ENCODE data around the gene RGMA. TPM values are rescaled to one million over a fixed set of nuclear protein-coding genes. Genes with fewer than 3 reads are reported as not detected.

Gene RGMA
- total and polyA plus RNA-seq, 12 donors = 0.28 to 9.0 (median 3.3) TPM

GRCh38 chr15:93126148-93126547 lies 37.1 kb upstream of the RGMA start:
- no peaks in the 10 kb centered on the region for H3K27me3 ChIP-seq
- H3K36me3 ChIP-seq (replicated peaks in 1 of 2) = no peaks in the 10 kb centered on the region
- H3K9me3 ChIP-seq (replicated peaks in 1 of 3) = no peaks in the 10 kb centered on the region
- H3K27ac ChIP-seq = peak overlapping the region in 1 of 5 donors; percentile 31
- no peak for DNase-seq
- H3K4me3 ChIP-seq = no peak overlapping the region
- TF ChIP-seq POLR2A (IDR thresholded peaks at IDR 0.05) (no peak), CTCF (IDR thresholded peaks at IDR 0.05) (no peak)
- intact Hi-C loops (cut with DNase I) = no loop called here
- no peaks in the 10 kb centered on the region for H3K4me1 ChIP-seq (replicated peaks in 1 of 2)
- WGBS, 4 donors = 84 to 93% (median 89%) methylated on average over 3 of the region's 3 CpGs

GRCh38 chr15:93124126-93124525 lies 35.1 kb upstream of the RGMA start:
- 71 to 97% (median 82%) methylated on average over 3 to 4 of the region's 4 CpGs for WGBS, 4 donors
- Histone ChIP-seq H3K27me3 (no peaks in the 10 kb centered on the region), H3K4me3 (no peak overlapping the region), H3K4me1 (replicated peaks in 1 of 2) (no peaks in the 10 kb centered on the region), H3K27ac (no peak overlapping the region), H3K9me3 (replicated peaks in 1 of 3) (no peaks in the 10 kb centered on the region), H3K36me3 (replicated peaks in 1 of 2) (no peaks in the 10 kb centered on the region)
- DNase-seq = no peak
- intact Hi-C loops (cut with DNase I) = no loop called here
- TF ChIP-seq POLR2A (IDR thresholded peaks at IDR 0.05) (no peak), CTCF (IDR thresholded peaks at IDR 0.05) (no peak)

GRCh38 chr15:93121973-93122910 lies 33.2 kb upstream of the RGMA start:
- no peak for DNase-seq
- Histone ChIP-seq H3K4me3 (no peak overlapping the region), H3K4me1 (replicated peaks in 1 of 2) (no peaks in the 10 kb centered on the region), H3K27me3 (no peaks in the 10 kb centered on the region), H3K9me3 (replicated peaks in 1 of 3) (no peaks in the 10 kb centered on the region), H3K36me3 (replicated peaks in 1 of 2) (no peaks in the 10 kb centered on the region), H3K27ac (no peak overlapping the region)
- intact Hi-C loops (cut with DNase I) = no loop called here
- WGBS, 4 donors = 79 to 86% (median 84%) methylated on average over 20 of the region's 20 CpGs
- TF ChIP-seq CTCF (IDR thresholded peaks at IDR 0.05) (no peak), POLR2A (IDR thresholded peaks at IDR 0.05) (no peak)

- no peaks in the 10 kb centered on the region for H3K9me3 ChIP-seq (replicated peaks in 1 of 3)
- TF ChIP-seq CTCF (IDR thresholded peaks at IDR 0.05) (no peak), POLR2A (IDR thresholded peaks at IDR 0.05) (no peak)
- no peaks in the 10 kb centered on the region for H3K27me3 ChIP-seq
- H3K4me3 ChIP-seq = no peak overlapping the region
- 85 to 93% (median 90%) methylated on average over 5 of the region's 5 CpGs for WGBS, 4 donors
- intact Hi-C loops (cut with DNase I) = no loop called here
- no peak for DNase-seq
- H3K36me3 ChIP-seq (replicated peaks in 1 of 2) = no peaks in the 10 kb centered on the region
- no peak overlapping the region for H3K27ac ChIP-seq
- no peaks in the 10 kb centered on the region for H3K4me1 ChIP-seq (replicated peaks in 1 of 2)
These were observed 32.1 kb upstream of the RGMA start for GRCh38 chr15:93121107-93121506.

Measured in adrenal gland (tissue), 12 donors.